ENCODE measurements around the gene NCOA3.

The NCOA3 gene

DNA sequence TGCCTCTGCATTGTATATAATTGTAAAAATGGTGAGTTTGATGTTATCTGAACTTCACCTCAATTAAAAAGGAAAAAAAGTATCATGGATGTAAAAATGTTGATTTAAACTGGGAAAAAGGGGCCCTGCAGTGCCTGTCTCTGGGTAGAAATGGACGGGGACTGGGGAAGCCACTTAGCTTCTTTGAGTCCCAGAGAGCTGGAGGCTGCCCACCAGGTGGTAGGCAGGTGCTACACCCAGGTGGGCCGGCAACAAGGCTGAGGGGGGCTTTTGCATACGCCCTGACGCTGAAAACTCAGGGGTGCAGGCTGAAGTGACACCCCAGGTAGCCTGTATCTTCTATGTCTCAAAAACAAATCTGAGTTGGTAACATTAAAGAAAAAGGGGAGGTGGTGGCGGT is 165.4 kb downstream of the NCOA3 start:
- H3K9me2 ChIP-seq (replicated peaks; ENCODE audit: control insufficient read depth, low read length) = no peaks in the 10 kb centered on the region
- peaks cover 25% of the 10 kb centered on the region for H3K36me3 ChIP-seq (ENCODE audit: control insufficient read depth, low read length)
- H4K20me1 ChIP-seq (ENCODE audit: control insufficient read depth, insufficient read depth, low read depth, low read length) = peaks cover 10% of the 10 kb centered on the region
- no peaks in the 10 kb centered on the region for H3K79me2 ChIP-seq (ENCODE audit: control insufficient read depth, low read length)
- H3K4me2 ChIP-seq (ENCODE audit: low read length) = no peak overlapping the region
- no peaks in the 10 kb centered on the region for H3K9me3 ChIP-seq (ENCODE audit: control insufficient read depth, insufficient read depth, low read length)
- no peak overlapping the region for H3K4me3 ChIP-seq (ENCODE audit: low read length)
- no peak for TF ChIP-seq EZH2phosphoT487 (IDR thresholded peaks at IDR 0.05; ENCODE audit: borderline replicate concordance, low read length)
- TF ChIP-seq CTCF (IDR thresholded peaks at IDR 0.05; ENCODE audit: low read depth, low read length, poor library complexity, severe bottlenecking) = no peak
- no peaks in the 10 kb centered on the region for H3K27me3 ChIP-seq (ENCODE audit: control insufficient read depth, low read length)
- peaks cover 21% of the 10 kb centered on the region for H3F3A ChIP-seq (ENCODE audit: control insufficient read depth, insufficient read depth)
- H3K4me1 ChIP-seq (ENCODE audit: control insufficient read depth, low read length) = peaks cover 3% of the 10 kb centered on the region; the same call in 1 of the 2 replicates
- no peak overlapping the region for H3K27ac ChIP-seq (ENCODE audit: low read depth, low read length)

DNA sequence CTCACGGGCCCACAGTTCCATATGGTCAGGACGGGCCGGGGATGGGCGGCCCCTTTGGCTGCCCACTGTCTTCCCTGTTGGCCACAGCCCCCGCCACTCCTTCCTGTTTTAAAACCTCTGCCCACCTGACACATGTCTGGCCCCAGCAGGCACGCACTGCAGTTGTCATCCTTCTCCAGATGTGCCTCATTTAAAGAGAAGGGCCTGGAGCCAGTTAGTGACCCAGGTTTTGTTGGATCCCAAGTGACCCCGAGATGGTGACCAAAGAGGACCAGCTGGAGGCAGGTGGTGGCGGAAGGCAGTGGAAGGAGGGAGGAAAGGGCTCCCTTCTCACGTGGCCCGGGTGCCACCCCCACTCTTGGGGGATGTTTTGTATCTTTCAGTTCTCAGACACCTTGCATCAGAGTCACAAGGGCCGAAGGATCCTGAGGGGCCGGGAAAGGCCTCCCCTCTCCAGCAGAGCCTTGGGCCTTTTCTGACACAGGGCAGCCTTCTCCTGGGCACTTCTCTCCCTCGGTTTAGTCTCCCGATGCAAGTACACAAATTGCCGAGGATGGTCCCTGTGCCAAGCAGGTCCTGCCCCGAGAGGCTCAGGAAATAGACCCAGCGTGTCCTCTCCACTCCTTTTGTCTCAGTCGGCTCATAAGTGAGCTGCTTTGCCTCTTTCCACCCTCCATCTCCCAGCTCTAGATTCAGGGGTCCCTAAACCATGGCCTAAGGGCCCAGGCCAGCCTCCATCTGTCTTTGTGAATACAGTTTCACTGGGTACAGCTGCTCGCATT is 166.0 kb downstream of the NCOA3 start:
- Histone ChIP-seq H3K36me3 (ENCODE audit: control insufficient read depth, low read length) (peaks cover 20% of the 10 kb centered on the region), H3F3A (ENCODE audit: control insufficient read depth, insufficient read depth) (peaks cover 15% of the 10 kb centered on the region; the same call in 1 of the 2 replicates), H3K79me2 (ENCODE audit: control insufficient read depth, low read length) (no peaks in the 10 kb centered on the region), H3K4me1 (ENCODE audit: control insufficient read depth, low read length) (peaks cover 3% of the 10 kb centered on the region; the same call in 1 of the 2 replicates), H4K20me1 (ENCODE audit: control insufficient read depth, insufficient read depth, low read depth, low read length) (peaks cover 10% of the 10 kb centered on the region), H3K27me3 (ENCODE audit: control insufficient read depth, low read length) (no peaks in the 10 kb centered on the region), H3K9me3 (ENCODE audit: control insufficient read depth, insufficient read depth, low read length) (no peaks in the 10 kb centered on the region), H3K4me3 (ENCODE audit: low read length) (no peak overlapping the region), H3K4me2 (ENCODE audit: low read length) (no peak overlapping the region), H3K27ac (ENCODE audit: low read depth, low read length) (no peak overlapping the region), H3K9me2 (replicated peaks; ENCODE audit: control insufficient read depth, low read length) (no peaks in the 10 kb centered on the region)
- TF ChIP-seq EZH2phosphoT487 (IDR thresholded peaks at IDR 0.05; ENCODE audit: borderline replicate concordance, low read length) (no peak), CTCF (IDR thresholded peaks at IDR 0.05; ENCODE audit: low read depth, low read length, poor library complexity, severe bottlenecking) (no peak)

DNA sequence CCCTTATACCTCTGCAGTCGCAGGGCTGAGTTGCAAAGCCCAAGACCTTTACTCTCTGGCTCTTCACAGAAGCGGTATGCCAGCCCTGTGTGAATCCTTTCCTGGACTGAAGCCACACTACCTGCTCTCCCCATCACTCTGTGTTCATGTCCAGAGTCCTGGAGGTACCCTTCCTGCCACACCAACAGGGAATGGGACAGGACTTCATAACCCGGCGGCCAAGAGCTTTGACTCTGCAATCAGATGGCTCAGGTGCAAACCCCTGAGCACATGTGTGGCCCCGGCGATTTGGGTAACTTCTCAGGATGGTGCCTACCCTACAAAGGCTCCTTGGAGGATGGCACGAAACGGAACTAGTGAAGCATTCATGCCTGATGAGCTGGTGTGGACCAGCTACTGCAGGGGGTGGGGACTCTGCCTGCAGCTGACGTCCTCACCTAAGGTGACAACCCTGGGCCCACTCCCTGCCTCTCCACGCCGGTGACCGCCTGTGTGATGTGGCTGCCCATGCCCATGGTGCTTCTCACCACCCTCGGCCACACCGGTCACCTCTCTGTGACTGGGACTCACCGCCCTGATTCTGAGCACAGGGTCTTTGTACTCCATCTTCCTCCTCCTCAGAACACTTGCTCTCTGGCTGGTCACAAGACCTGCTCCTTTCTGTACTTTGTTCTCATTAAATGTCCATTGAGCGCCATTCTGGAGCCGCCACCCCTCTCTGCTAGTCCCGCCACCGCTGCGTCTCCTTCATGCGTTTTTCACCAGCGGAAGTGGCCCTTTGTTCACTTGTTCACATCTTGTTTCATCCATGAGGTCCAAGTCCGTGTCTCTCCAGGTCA is 166.8 kb downstream of the NCOA3 start:
- no peaks in the 10 kb centered on the region for H3K9me2 ChIP-seq (replicated peaks; ENCODE audit: control insufficient read depth, low read length)
- peaks cover 11% of the 10 kb centered on the region; the same call in 1 of the 2 replicates for H3F3A ChIP-seq (ENCODE audit: control insufficient read depth, insufficient read depth)
- H3K4me3 ChIP-seq (ENCODE audit: low read length) = no peak overlapping the region
- no peaks in the 10 kb centered on the region for H3K79me2 ChIP-seq (ENCODE audit: control insufficient read depth, low read length)
- TF ChIP-seq EZH2phosphoT487 (IDR thresholded peaks at IDR 0.05; ENCODE audit: borderline replicate concordance, low read length) = no peak
- TF ChIP-seq CTCF (IDR thresholded peaks at IDR 0.05; ENCODE audit: low read depth, low read length, poor library complexity, severe bottlenecking) = no peak
- no peak overlapping the region for H3K4me2 ChIP-seq (ENCODE audit: low read length)
- H3K9me3 ChIP-seq (ENCODE audit: control insufficient read depth, insufficient read depth, low read length) = no peaks in the 10 kb centered on the region
- H3K27ac ChIP-seq (ENCODE audit: low read depth, low read length) = no peak overlapping the region
- H3K27me3 ChIP-seq (ENCODE audit: control insufficient read depth, low read length) = no peaks in the 10 kb centered on the region
- peaks cover 10% of the 10 kb centered on the region for H4K20me1 ChIP-seq (ENCODE audit: control insufficient read depth, insufficient read depth, low read depth, low read length)
- H3K4me1 ChIP-seq (ENCODE audit: control insufficient read depth, low read length) = peaks cover 3% of the 10 kb centered on the region; the same call in 1 of the 2 replicates
- peaks cover 12% of the 10 kb centered on the region for H3K36me3 ChIP-seq (ENCODE audit: control insufficient read depth, low read length)
